ENCODE results near the gene RNF151. TPM values are rescaled to one million over a fixed set of nuclear protein-coding genes. Genes with fewer than 3 reads are reported as not detected.

RNF151 gene
- total and polyA plus RNA-seq, 2 of the 13 experiments (the other 11 are each of a cell fraction or from before 2014, with no cell fraction given) = not detected

GRCh38 chr16:1990351-1991134 lies 23.9 kb downstream of the RNF151 start (continued):
- TF ChIP-seq FOXK1 (CRISPR knock-in tag; IDR thresholded peaks at IDR 0.05; ENCODE audit: borderline replicate concordance, low read depth) (no peak), EZH2 (conservative IDR thresholded peaks at IDR 0.05; ENCODE audit: low read depth, low read length) (no peak), ZMYM4 (CRISPR knock-in tag; IDR thresholded peaks at IDR 0.05) (no peak), PHF5A (CRISPR knock-in tag; IDR thresholded peaks at IDR 0.05; ENCODE audit: low read depth, unreplicated experiment) (no peak), ATF7 (IDR thresholded peaks at IDR 0.05) (peak; percentile 91), ATF7 (CRISPR knock-in tag; IDR thresholded peaks at IDR 0.05) (peak; percentile 87), NFYC (CRISPR knock-in tag; IDR thresholded peaks at IDR 0.05) (no peak), BRF2 (CRISPR knock-in tag; IDR thresholded peaks at IDR 0.05) (no peak), HMG20B (CRISPR knock-in tag; conservative IDR thresholded peaks at IDR 0.05) (no peak), NRL (CRISPR knock-in tag; IDR thresholded peaks at IDR 0.05; ENCODE audit: borderline replicate concordance) (peak; percentile 44; the same call in 1 of the 2 replicates), NFE2L2 (IDR thresholded peaks at IDR 0.05; ENCODE audit: low read length) (no peak), TBX3 (IDR thresholded peaks at IDR 0.05; ENCODE audit: borderline replicate concordance) (no peak), CCAR2 (optimal IDR thresholded peaks at IDR 0.05; ENCODE audit: low read depth, low read length) (no peak), RNF2 (conservative IDR thresholded peaks at IDR 0.05; ENCODE audit: low read depth) (no peak), ZMAT5 (CRISPR knock-in tag; IDR thresholded peaks at IDR 0.05; ENCODE audit: borderline replicate concordance, low read depth) (no peak), ZNF691 (CRISPR knock-in tag; IDR thresholded peaks at IDR 0.05; ENCODE audit: borderline replicate concordance, low read depth) (no peak), HNRNPK (IDR thresholded peaks at IDR 0.05; ENCODE audit: low read depth, low read length, poor library complexity, severe bottlenecking) (no peak), AGO2 (optimal IDR thresholded peaks at IDR 0.05; ENCODE audit: low read depth, low read length) (no peak), SETDB1 (CRISPR knock-in tag; IDR thresholded peaks at IDR 0.05; ENCODE audit: borderline replicate concordance) (no peak), ZNF317 (CRISPR knock-in tag; IDR thresholded peaks at IDR 0.05) (0 out of 2 replicates have a peak, but pooled peaks have one; percentile 25), ZNF468 (CRISPR knock-in tag; IDR thresholded peaks at IDR 0.05) (no peak), SIN3B (IDR thresholded peaks at IDR 0.05; ENCODE audit: low read length) (no peak), ZNF552 (CRISPR knock-in tag; IDR thresholded peaks at IDR 0.05; ENCODE audit: borderline replicate concordance) (no peak), EED (CRISPR knock-in tag; IDR thresholded peaks at IDR 0.05) (no peak), ZKSCAN8 (CRISPR knock-in tag; IDR thresholded peaks at IDR 0.05; ENCODE audit: borderline replicate concordance) (no peak)
- TF ChIP-seq, protein P1, sequence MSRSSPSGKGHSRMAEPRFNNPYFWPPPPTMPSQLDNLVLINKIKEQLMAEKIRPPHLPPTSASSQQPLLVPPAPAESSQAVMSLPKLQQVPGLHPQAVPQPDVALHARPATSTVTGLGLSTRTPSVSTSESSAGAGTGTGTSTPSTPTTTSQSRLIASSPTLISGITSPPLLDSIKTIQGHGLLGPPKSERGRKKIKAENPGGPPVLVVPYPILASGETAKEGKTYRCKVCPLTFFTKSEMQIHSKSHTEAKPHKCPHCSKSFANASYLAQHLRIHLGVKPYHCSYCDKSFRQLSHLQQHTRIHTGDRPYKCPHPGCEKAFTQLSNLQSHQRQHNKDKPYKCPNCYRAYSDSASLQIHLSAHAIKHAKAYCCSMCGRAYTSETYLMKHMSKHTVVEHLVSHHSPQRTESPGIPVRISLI (CRISPR knock-in tag; IDR thresholded peaks at IDR 0.05; ENCODE audit: borderline replicate concordance) = no peak

Data from HepG2 (cell line).